Measurements from ENCODE around the gene GNAO1. TPM values are rescaled to one million over a fixed set of nuclear protein-coding genes. Genes with fewer than 3 reads are reported as not detected.

The GNAO1 gene
- total RNA-seq, 1 donor from 2014 or later = not detected

DNA sequence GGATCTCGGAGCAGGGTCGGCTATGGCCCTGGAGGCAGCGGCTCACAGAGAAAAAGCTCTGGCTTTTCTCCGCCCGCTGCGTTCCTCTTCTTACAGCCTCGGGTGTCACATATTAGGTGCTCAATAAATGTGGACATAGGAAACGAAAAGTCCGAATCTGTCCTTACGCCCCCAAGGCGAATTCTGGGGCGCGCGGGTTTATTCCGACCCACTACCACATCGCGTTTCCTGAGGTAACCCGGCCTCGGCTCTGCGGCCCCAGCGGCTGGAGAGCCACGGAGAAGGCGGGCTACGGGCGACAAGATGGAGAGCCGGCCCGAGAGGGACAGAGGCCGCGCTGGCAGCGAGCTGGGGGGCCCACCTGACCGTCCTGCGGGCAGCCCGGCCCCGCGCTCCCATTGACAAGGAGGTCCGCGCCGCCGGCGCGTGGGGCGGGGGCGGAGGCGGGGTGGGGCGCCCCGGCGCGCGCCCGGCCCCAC, 573 bp upstream of the GNAO1 start:
- Histone ChIP-seq H3K36me3 (ENCODE audit: control insufficient read depth, insufficient read depth, low read length) (no peaks in the 10 kb centered on the region), H3K4me3 (ENCODE audit: low read depth, low read length) (peak overlapping the region; percentile 30), H3K27me3 (ENCODE audit: control insufficient read depth, insufficient read depth, low read length) (peaks cover 27% of the 10 kb centered on the region)
- FAIRE-seq = no peak
- no peak for TF ChIP-seq CTCF (IDR thresholded peaks at IDR 0.05; ENCODE audit: insufficient read depth, low read length, severe bottlenecking)
- DNase-seq (ENCODE audit: low read depth) = no peak

DNA sequence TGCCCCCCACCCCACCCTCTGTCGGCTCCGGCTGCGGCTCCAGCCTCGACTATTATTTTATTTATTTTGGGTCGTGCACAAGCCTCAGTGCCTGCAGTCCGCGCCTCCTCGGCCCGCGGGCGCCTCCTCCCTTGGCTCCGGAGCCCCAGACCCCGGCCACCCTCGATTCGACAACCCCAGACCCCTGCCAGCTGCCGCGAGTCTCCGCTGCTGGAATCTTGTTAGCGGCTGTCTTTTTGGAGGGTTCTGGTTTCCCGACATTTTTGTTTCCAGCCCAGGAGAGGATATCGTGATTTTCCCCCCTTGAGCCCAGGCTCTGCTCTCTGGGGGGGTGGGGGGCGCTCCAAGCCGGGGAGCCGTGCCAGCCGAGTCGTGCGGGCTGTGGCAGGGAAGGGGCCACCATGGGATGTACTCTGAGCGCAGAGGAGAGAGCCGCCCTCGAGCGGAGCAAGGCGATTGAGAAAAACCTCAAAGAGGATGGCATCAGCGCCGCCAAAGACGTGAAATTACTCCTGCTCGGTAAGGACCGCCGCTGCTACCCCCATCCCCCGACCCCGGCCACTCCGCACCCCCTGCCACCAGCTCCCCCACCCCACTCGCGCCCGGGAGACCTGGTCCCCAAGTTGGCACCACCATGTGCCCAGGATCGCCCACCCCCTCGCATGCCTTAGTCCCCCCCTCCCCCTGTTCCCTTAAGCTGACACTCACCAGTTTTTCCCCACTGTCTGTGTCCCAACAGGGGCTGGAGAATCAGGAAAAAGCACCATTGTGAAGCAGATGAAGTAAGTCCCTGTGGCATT, 746 bp downstream of the GNAO1 start:
- H3K27me3 ChIP-seq (ENCODE audit: control insufficient read depth, insufficient read depth, low read length) = peaks cover 27% of the 10 kb centered on the region
- TF ChIP-seq CTCF (IDR thresholded peaks at IDR 0.05; ENCODE audit: insufficient read depth, low read length, severe bottlenecking) = no peak
- H3K4me3 ChIP-seq (ENCODE audit: low read depth, low read length) = peak overlapping the region; percentile 38
- FAIRE-seq (no peak), DNase-seq (ENCODE audit: low read depth) (no peak)
- no peaks in the 10 kb centered on the region for H3K36me3 ChIP-seq (ENCODE audit: control insufficient read depth, insufficient read depth, low read length)

DNA sequence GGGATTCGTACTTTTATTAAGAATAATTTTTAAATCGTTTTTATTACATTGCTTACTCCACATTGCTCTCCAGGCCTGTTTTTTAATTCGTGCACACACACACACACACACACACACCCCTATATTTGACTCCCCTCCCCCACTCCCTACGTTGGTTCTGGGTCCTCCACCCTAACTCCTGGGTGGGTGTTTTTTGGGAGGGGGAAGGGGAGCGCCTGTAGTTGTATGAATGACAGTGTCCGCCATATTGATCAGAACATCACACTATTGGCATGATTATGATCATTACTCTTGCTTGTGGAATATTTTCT, 1.3 kb downstream of the GNAO1 start:
- H3K27me3 ChIP-seq (ENCODE audit: control insufficient read depth, insufficient read depth, low read length) = peaks cover 27% of the 10 kb centered on the region
- H3K36me3 ChIP-seq (ENCODE audit: control insufficient read depth, insufficient read depth, low read length) = no peaks in the 10 kb centered on the region
- no peak for FAIRE-seq
- TF ChIP-seq CTCF (IDR thresholded peaks at IDR 0.05; ENCODE audit: insufficient read depth, low read length, severe bottlenecking) = no peak
- no peak for DNase-seq (ENCODE audit: low read depth)
- H3K4me3 ChIP-seq (ENCODE audit: low read depth, low read length) = no peak overlapping the region

DNA sequence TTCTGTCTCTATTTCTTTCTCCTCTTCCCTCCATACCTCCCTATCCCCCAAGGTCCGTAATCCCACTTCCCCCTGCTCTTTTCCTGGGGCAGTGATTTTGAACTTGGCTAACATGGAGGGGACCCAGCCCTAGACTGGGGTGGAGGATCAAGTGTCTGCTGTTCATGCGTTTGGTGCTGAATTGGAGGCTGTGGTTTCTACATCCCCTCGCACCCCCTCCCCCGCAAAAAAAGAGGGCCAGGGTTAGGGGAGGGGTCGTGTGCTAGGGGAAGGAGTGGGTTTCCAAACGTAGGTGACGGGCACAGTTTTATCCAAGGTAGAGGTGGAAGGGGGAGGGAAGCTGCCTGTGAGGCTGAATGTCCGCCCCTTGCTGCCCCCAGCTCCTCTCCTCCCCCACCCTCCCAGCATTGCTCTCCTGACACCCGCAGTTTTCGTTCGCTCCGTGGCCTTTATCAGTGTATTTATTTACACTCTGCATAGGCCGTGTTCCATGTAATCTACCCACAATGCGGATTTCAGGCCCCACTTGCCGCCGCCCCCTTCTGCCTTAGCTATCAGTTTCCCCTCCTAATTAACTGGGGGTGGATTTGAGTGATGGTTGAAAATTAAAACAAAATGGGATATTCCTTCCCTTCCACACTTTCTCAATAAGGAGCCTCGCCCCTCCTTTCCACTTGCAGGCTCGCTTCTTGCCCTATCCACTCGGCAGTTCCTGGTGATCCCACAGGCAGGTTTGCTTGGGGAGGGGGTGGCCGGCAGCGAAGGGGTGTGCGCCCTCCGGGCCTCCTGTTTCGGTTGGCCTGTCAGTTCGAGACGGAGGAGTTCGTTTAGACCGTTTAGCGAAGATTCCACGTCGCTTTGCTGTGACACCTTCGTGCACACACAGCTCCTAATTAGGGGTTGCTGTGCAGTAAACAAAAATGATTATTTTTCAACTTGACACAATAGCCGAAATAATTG, 2.0 kb downstream of the GNAO1 start:
- no peak for TF ChIP-seq CTCF (IDR thresholded peaks at IDR 0.05; ENCODE audit: insufficient read depth, low read length, severe bottlenecking)
- no peak for FAIRE-seq
- Histone ChIP-seq H3K27me3 (ENCODE audit: control insufficient read depth, insufficient read depth, low read length) (peaks cover 27% of the 10 kb centered on the region), H3K36me3 (ENCODE audit: control insufficient read depth, insufficient read depth, low read length) (no peaks in the 10 kb centered on the region), H3K4me3 (ENCODE audit: low read depth, low read length) (no peak overlapping the region)
- no peak for DNase-seq (ENCODE audit: low read depth)

DNA sequence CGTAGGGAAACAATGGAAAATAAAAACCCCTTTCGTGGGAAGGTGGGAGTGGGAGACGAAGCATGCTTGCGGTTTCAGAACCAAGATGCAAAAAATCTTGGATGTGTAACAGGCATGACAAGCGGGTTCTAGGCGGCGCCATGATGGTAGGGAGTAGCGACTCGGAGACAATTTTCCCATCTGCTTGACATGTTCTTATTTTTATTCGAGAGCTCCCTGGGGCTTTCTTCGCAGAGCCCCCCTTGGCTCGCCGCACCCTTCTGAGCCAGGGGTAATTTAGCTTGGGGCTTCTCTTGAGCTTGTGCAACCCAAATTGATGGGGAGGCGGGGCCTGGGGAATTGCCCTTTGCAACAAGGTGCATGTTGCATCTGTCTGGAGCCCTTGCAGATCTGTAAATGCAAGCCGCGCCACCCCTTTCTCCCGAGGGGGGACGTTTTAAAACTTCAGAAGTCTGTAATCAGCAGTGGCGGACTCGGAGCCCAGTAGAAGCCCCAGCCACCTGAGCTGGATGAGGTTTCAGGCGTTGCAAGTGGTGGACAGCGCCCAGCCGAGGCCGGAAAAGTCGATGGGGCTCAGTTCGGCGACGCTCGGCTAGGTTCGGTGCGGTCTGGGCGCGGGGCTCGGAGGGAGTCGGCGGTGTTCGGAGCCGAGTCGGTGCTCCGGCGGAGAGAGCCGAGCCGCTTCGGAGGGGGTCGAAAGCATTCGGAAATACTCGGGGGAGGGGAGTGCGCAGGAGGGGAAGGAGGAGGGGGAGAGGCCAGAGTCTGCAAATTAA, 2.9 kb downstream of the GNAO1 start:
- FAIRE-seq = no peak
- Histone ChIP-seq H3K4me3 (ENCODE audit: low read depth, low read length) (no peak overlapping the region), H3K27me3 (ENCODE audit: control insufficient read depth, insufficient read depth, low read length) (peaks cover 25% of the 10 kb centered on the region), H3K36me3 (ENCODE audit: control insufficient read depth, insufficient read depth, low read length) (no peaks in the 10 kb centered on the region)
- no peak for TF ChIP-seq CTCF (IDR thresholded peaks at IDR 0.05; ENCODE audit: insufficient read depth, low read length, severe bottlenecking)
- DNase-seq (ENCODE audit: low read depth) = peak; percentile 12

Measured in bronchial epithelial cell (primary cell).